Measurements from ENCODE around the gene UAP1L1. TPM values are rescaled to one million over a fixed set of nuclear protein-coding genes. Genes with fewer than 3 reads are reported as not detected.
A peak's percentile ranks its signal among the peaks of the same experiment; 100 is the strongest.
"Not testable (repeated sequence)": the region's sequence is repeated elsewhere in the genome, so short reads cannot be mapped to it uniquely, and the experiment has no call there.

UAP1L1 gene
- polyA plus RNA-seq, 4 donors, result 0.89 to 25.8 (median 5.3) TPM

DNA sequence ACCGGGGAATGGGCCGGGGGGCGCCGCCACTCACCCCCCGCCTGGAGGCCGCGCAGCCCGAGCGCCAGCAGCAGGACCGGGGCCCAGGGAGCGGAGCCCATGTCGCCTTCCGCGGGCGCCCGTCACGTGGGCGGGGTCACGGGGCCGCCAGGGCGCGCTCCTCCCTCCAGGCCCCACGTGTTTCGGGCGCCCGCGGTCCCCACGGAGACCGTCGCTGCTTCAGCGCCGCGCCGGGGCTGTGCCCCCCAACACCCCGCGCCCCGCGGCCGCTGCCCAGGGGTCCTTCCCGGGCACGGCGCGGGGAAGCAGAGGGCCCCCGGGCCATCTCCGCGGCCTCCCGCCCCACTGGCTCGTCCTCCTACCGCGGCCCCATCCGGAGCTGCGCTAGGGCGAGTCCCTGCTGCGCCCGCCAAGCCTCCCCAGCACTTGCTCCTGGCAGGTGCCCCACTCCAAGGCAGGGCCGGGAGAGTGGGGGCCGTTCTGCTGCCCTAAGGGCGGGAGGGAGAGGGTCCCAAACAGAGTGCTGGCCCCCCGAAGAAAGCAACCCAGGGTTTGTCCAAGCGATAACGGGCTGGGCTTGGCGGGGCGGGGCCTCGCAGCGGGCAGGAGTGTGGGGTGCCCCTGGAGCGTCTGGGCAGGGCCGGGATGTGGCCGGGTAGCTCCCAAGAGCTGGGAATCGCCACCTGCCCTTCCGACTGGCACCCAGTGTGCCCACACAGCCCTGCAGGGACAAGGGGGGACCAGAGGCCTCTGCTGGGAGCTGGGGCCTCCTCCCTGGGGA, 37.5 kb downstream of the UAP1L1 start, which contains the start of gene DPP7:
Gene DPP7, minus strand, starts transcription at position 121 of the 781 bp plus-strand sequence. Its CDS starts 20 bp downstream, at position 101.
- Histone ChIP-seq H3K9me3 (ENCODE audit: control insufficient read depth in 2 of 2, insufficient read depth in 1 of 2, low read depth in 1 of 2, low read length in 1 of 2) (no peaks in the 10 kb centered on the region), H3K36me3 (ENCODE audit: control insufficient read depth in 3 of 3, insufficient read depth in 2 of 3, low read depth in 1 of 3, low read length in 3 of 3) (peaks cover 0 to 38% (median 7%) of the 10 kb centered on the region in 3 donors), H3K27ac (ENCODE audit: low read depth in 1 of 3, low read length in 2 of 3) (no peak within 1 kb of the TSS), H3K4me3 (ENCODE audit: low read depth in 1 of 3, low read length in 3 of 3) (peak within 1 kb of the TSS; percentile 34 to 79 (median 73)), H3K4me1 (ENCODE audit: control insufficient read depth in 3 of 3, insufficient read depth in 2 of 3, low read depth in 1 of 3, low read length in 2 of 3) (peaks cover 0 to 27% (median 4%) of the 10 kb centered on the region in 3 donors), H3K27me3 (ENCODE audit: control insufficient read depth in 3 of 3, insufficient read depth in 3 of 3, low read length in 3 of 3) (peaks cover 0 to 23% (median 0%) of the 10 kb centered on the region in 3 donors)
- WGBS, 3 donors, result 3 to 4% (median 3%) methylated on average over 63 to 70 of the region's 70 CpGs
- DNase-seq, result peak; percentile 68 to 90
- no peak for FAIRE-seq

DNA sequence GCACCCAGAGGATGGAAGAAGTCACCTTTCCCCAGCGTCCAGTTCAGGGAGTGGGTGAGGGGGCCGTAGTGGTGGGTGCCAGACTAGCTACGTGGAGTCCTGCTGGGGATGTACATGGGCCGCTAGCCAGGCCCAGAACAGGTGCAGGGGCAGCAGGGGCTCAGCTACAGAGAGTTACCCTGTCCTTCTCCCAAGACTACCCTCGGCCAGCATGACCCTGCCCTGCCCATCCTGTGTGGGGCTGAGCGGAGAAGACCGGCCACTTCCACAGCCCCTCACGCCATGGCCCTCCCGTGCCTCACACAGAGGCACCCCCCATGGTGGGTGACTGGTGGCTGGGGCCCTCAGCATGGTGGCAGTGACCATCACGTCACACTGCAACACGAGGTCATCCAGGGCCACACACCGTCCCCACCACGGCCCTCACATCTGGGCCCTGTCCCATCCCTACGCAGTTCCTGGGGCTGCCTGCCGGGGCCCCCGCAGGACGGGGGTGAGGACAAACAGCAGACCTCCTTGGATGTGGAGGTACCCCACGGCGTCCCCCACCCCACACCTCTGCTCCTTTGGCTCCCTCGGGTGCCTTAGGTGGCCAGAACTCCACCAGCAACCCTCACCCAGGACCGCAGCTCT, 38.2 kb downstream of the UAP1L1 start:
- H3K27me3 ChIP-seq (ENCODE audit: control insufficient read depth in 3 of 3, insufficient read depth in 3 of 3, low read length in 3 of 3), result peaks cover 0 to 23% (median 0%) of the 10 kb centered on the region in 3 donors
- no peak overlapping the region for H3K4me3 ChIP-seq (ENCODE audit: low read depth in 1 of 3, low read length in 3 of 3)
- H3K27ac ChIP-seq (ENCODE audit: low read depth in 1 of 3, low read length in 2 of 3), result no peak overlapping the region
- FAIRE-seq, result no peak
- H3K9me3 ChIP-seq (ENCODE audit: control insufficient read depth in 2 of 2, insufficient read depth in 1 of 2, low read depth in 1 of 2, low read length in 1 of 2), result no peaks in the 10 kb centered on the region
- H3K4me1 ChIP-seq (ENCODE audit: control insufficient read depth in 3 of 3, insufficient read depth in 2 of 3, low read depth in 1 of 3, low read length in 2 of 3), result peaks cover 0 to 27% (median 4%) of the 10 kb centered on the region in 3 donors
- H3K36me3 ChIP-seq (ENCODE audit: control insufficient read depth in 3 of 3, insufficient read depth in 2 of 3, low read depth in 1 of 3, low read length in 3 of 3), result peaks cover 0 to 30% (median 7%) of the 10 kb centered on the region in 3 donors
- WGBS, 3 donors, result 45 to 79% (median 71%) methylated on average over 19 to 21 of the region's 21 CpGs
- no peak for DNase-seq

DNA sequence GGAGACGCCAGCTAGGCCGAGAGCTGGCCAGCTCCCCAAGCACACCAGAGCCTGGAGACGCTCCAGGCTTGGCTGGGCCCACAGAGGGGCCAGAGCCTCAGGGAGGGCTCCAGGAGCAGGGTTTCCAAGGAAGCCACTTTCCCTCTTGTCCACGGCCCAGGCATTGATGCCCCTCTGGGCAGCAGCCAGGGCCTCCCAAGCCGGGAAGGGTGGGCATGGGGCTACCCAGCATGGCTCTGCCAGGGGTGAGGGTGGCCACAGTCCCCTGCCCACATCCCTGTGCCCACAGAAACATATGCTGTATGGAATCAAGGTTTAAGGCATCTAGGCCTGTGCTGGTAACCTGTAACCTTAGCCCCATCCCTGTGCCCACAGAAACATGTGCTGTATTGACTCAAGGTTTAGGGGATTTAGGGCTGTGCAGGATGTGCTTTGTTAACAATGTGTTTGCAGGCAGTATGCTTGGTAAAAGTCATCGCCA, 38.8 kb downstream of the UAP1L1 start:
- H3K36me3 ChIP-seq (ENCODE audit: control insufficient read depth in 3 of 3, insufficient read depth in 2 of 3, low read depth in 1 of 3, low read length in 3 of 3), result peaks cover 0 to 25% (median 7%) of the 10 kb centered on the region in 3 donors
- no peak overlapping the region for H3K27ac ChIP-seq (ENCODE audit: low read depth in 1 of 3, low read length in 2 of 3)
- DNase-seq (no peak), FAIRE-seq (no peak)
- H3K4me1 ChIP-seq (ENCODE audit: control insufficient read depth in 3 of 3, insufficient read depth in 2 of 3, low read depth in 1 of 3, low read length in 2 of 3), result peaks cover 0 to 27% (median 4%) of the 10 kb centered on the region in 3 donors
- no peaks in the 10 kb centered on the region for H3K9me3 ChIP-seq (ENCODE audit: control insufficient read depth in 2 of 2, insufficient read depth in 1 of 2, low read depth in 1 of 2, low read length in 1 of 2)
- H3K4me3 ChIP-seq (ENCODE audit: low read depth in 1 of 3, low read length in 3 of 3), result no peak overlapping the region
- H3K27me3 ChIP-seq (ENCODE audit: control insufficient read depth in 3 of 3, insufficient read depth in 3 of 3, low read length in 3 of 3), result peaks cover 0 to 23% (median 0%) of the 10 kb centered on the region in 3 donors
- WGBS, 3 donors, result 38 to 72% (median 68%) methylated on average over 6 of the region's 6 CpGs

DNA sequence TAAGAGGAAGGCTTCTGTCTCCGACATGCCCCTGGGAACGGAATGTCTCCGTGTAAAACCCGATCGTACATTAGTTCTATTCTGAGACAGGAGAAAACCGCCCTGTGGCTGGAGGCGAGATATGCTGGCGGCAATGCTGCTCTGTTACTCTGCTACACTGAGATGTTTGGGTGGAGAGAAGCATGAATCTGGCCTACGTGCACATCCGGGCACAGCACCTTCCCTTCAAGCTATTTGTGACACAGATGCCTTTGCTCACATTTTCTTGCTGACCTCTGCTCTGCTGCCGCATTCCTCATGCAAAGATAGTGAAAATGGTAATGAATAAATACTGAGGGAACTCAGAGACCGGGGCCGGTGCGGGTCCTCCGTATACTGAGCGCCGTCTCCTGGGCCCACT, 39.4 kb downstream of the UAP1L1 start:
- no peak for FAIRE-seq

DNA sequence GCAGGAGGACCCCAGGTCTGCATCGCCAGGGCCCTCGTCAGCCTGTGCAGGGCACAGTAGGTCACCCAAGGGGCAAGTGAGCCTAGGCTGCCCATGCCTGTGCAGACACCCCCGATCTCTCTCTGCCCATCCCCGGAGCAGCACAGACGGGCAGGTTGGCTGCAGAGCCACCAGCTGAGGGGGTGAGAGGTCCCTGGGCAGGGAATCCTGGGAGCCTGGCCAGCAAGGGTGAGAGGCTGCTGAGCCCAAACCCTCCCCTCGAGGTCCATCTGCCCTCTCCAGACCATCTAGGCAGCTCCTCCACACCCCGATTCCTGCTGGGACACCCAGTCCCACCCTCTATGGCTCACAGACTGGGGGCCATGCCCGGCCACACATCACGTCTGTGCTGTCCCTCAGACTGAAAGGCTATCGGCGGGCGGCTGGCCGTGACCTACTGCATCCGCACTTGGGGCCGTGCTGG, 40.0 kb downstream of the UAP1L1 start:
- 73 to 79% (median 79%) methylated on average over 15 of the region's 15 CpGs for WGBS, 3 donors
- Histone ChIP-seq H3K9me3 (ENCODE audit: control insufficient read depth in 2 of 2, insufficient read depth in 1 of 2, low read depth in 1 of 2, low read length in 1 of 2) (no peaks in the 10 kb centered on the region), H3K4me3 (ENCODE audit: low read depth in 1 of 3, low read length in 3 of 3) (no peak overlapping the region), H3K4me1 (ENCODE audit: control insufficient read depth in 3 of 3, insufficient read depth in 2 of 3, low read depth in 1 of 3, low read length in 2 of 3) (peaks cover 0 to 27% (median 4%) of the 10 kb centered on the region in 3 donors), H3K27me3 (ENCODE audit: control insufficient read depth in 3 of 3, insufficient read depth in 3 of 3, low read length in 3 of 3) (peaks cover 0 to 23% (median 0%) of the 10 kb centered on the region in 3 donors), H3K36me3 (ENCODE audit: control insufficient read depth in 3 of 3, insufficient read depth in 2 of 3, low read depth in 1 of 3, low read length in 3 of 3) (peaks cover 0 to 13% (median 2%) of the 10 kb centered on the region in 3 donors), H3K27ac (ENCODE audit: low read depth in 1 of 3, low read length in 2 of 3) (no peak overlapping the region)
- DNase-seq (no peak), FAIRE-seq (no peak)

More for the DNA sequence above, 39.4 kb downstream of the UAP1L1 start:
- Histone ChIP-seq H3K9me3 (ENCODE audit: control insufficient read depth in 2 of 2, insufficient read depth in 1 of 2, low read depth in 1 of 2, low read length in 1 of 2) (no peaks in the 10 kb centered on the region), H3K27me3 (ENCODE audit: control insufficient read depth in 3 of 3, insufficient read depth in 3 of 3, low read length in 3 of 3) (peaks cover 0 to 23% (median 0%) of the 10 kb centered on the region in 3 donors), H3K27ac (ENCODE audit: low read depth in 1 of 3, low read length in 2 of 3) (no peak overlapping the region), H3K36me3 (ENCODE audit: control insufficient read depth in 3 of 3, insufficient read depth in 2 of 3, low read depth in 1 of 3, low read length in 3 of 3) (peaks cover 0 to 18% (median 4%) of the 10 kb centered on the region in 3 donors), H3K4me3 (ENCODE audit: low read depth in 1 of 3, low read length in 3 of 3) (no peak overlapping the region), H3K4me1 (ENCODE audit: control insufficient read depth in 3 of 3, insufficient read depth in 2 of 3, low read depth in 1 of 3, low read length in 2 of 3) (peaks cover 0 to 27% (median 4%) of the 10 kb centered on the region in 3 donors)
- WGBS, 3 donors, result 36 to 62% (median 51%) methylated on average over 17 of the region's 17 CpGs
- peak in 1 of 2 donors; percentile 51 for DNase-seq

DNA sequence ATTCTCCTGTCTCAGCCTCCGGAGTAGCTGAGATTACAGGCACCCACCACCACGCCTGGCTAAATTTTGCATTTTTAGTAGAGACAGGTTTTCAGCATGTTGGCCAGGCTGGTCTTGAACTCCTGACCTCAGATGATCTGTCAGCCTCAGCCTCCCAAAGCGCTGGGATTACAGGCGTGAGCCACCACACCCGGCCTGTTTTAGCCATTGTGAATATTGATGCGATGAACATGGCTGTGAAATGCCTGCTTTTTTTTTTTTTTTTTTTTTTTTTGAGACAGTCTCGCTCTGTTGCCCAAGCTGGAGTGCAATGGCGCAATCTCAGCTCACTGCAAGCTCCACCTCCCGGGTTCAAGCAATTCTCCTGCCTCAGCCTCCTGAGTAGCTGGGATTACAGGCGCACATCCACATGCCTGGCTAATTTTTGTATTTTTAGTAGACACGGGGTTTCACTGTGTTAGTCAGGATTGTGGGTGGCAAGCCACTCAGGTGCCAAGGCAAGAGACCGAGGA, 40.8 kb downstream of the UAP1L1 start:
- Histone ChIP-seq H3K27me3 (ENCODE audit: control insufficient read depth in 3 of 3, insufficient read depth in 3 of 3, low read length in 3 of 3) (peaks cover 0 to 23% (median 0%) of the 10 kb centered on the region in 3 donors), H3K4me1 (ENCODE audit: control insufficient read depth in 3 of 3, insufficient read depth in 2 of 3, low read depth in 1 of 3, low read length in 2 of 3) (peaks cover 0 to 27% (median 4%) of the 10 kb centered on the region in 3 donors)
- not testable (repeated sequence) for DNase-seq; H3K27ac ChIP-seq (ENCODE audit: low read depth in 1 of 3, low read length in 2 of 3); FAIRE-seq; H3K36me3 ChIP-seq (ENCODE audit: control insufficient read depth in 3 of 3, insufficient read depth in 2 of 3, low read depth in 1 of 3, low read length in 3 of 3); H3K4me3 ChIP-seq (ENCODE audit: low read depth in 1 of 3, low read length in 3 of 3); H3K9me3 ChIP-seq (ENCODE audit: control insufficient read depth in 2 of 2, insufficient read depth in 1 of 2, low read depth in 1 of 2, low read length in 1 of 2)
- 61 to 82% (median 65%) methylated on average over 12 of the region's 12 CpGs for WGBS, 3 donors

DNA sequence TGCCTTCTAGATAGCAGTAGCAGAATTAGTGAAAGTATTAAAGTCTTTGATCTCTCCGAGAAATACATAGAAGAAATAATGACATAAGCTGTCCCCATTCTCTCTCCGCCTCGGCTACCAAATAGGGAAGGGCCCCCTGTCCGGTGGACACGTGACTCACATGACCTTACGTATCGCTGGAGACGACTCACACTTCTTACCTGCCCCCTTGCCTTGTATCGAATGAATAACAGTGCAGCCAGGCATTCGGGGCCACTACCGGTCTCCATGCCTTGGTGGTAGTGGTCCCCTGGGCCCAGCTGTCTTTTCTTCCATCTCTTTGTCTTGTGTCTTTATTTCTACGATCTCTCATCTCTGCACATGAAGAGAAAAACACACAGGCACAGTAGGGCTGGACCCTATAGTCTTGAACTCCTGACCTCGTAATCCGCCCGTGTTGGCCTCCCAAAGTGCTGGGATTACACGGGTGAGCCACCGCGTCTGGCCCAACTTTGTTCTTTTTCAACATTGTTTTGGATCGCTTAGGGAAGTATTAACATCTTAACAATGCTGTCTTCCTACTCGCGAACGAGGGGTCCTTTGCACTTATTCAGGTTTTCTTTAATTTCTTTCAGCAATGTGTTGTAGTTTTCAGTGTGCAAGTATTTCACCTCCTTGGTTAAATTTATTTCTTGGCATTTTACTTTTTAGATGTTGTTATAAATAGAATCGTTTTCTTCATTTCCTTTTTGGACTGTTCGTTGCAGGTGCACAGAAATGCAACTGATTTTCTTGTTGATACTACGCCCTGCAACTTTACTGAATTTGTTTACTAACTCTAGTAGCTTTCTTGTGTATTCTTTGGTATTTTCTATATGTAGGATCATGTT, 44.8 kb downstream of the UAP1L1 start:
- H3K27ac ChIP-seq (ENCODE audit: low read depth in 1 of 3, low read length in 2 of 3); H3K4me3 ChIP-seq (ENCODE audit: low read depth in 1 of 3, low read length in 3 of 3); H3K27me3 ChIP-seq (ENCODE audit: control insufficient read depth in 3 of 3, insufficient read depth in 3 of 3, low read length in 3 of 3); DNase-seq; FAIRE-seq; H3K36me3 ChIP-seq (ENCODE audit: control insufficient read depth in 3 of 3, insufficient read depth in 2 of 3, low read depth in 1 of 3, low read length in 3 of 3); H3K9me3 ChIP-seq (ENCODE audit: control insufficient read depth in 2 of 2, insufficient read depth in 1 of 2, low read depth in 1 of 2, low read length in 1 of 2): not testable (repeated sequence)
- 55 to 69% (median 60%) methylated on average over 23 to 25 of the region's 25 CpGs for WGBS, 3 donors
- peaks cover 0 to 11% (median 0%) of the 10 kb centered on the region in 3 donors for H3K4me1 ChIP-seq (ENCODE audit: control insufficient read depth in 3 of 3, insufficient read depth in 2 of 3, low read depth in 1 of 3, low read length in 2 of 3)
